ENCODE measurements around the gene RCE1.

The RCE1 gene

GRCh38 chr11:66845143-66845875, 2.1 kb downstream of the RCE1 start:
- DNase-seq (ENCODE audit: low read depth), result no peak

- DNase-seq (ENCODE audit: low read depth), result no peak
Observed at GRCh38 chr11:66845876-66846212, 2.6 kb downstream of the RCE1 start.

- DNase-seq (ENCODE audit: low read depth), result no peak
Observed at GRCh38 chr11:66846671-66847091, 3.4 kb downstream of the RCE1 start.

- no peak for DNase-seq (ENCODE audit: low read depth)
Observed at GRCh38 chr11:66847461-66848232, 4.4 kb downstream of the RCE1 start.

- no peak for DNase-seq (ENCODE audit: low read depth)
Observed at GRCh38 chr11:66848671-66849500, 5.6 kb downstream of the RCE1 start.

GRCh38 chr11:66849501-66850234, 6.4 kb downstream of the RCE1 start:
- no peak for DNase-seq (ENCODE audit: low read depth)

- DNase-seq (ENCODE audit: low read depth), result no peak
Observed at GRCh38 chr11:66850235-66850587, 7.0 kb downstream of the RCE1 start.

GRCh38 chr11:66850588-66851238, 7.5 kb downstream of the RCE1 start:
- no peak for DNase-seq (ENCODE audit: low read depth)

- no peak for DNase-seq (ENCODE audit: low read depth)
Observed at GRCh38 chr11:66851239-66851596, 8.0 kb downstream of the RCE1 start.

- no peak for DNase-seq (ENCODE audit: low read depth)
Observed at GRCh38 chr11:66851698-66852465, 8.6 kb downstream of the RCE1 start.

GRCh38 chr11:66852466-66853241, 9.4 kb downstream of the RCE1 start:
- DNase-seq (ENCODE audit: low read depth), result no peak

GRCh38 chr11:66853242-66854229, 10.3 kb downstream of the RCE1 start:
- DNase-seq (ENCODE audit: low read depth), result no peak

- no peak for DNase-seq (ENCODE audit: low read depth)
Observed at GRCh38 chr11:66854231-66854661, 11.0 kb downstream of the RCE1 start.

GRCh38 chr11:66854729-66855211, 11.5 kb downstream of the RCE1 start:
- DNase-seq (ENCODE audit: low read depth), result no peak

GRCh38 chr11:66855574-66856495, 12.6 kb downstream of the RCE1 start:
- DNase-seq (ENCODE audit: low read depth), result peak; percentile 87

GRCh38 chr11:66856496-66857233, 13.4 kb downstream of the RCE1 start, which contains the start of gene LRFN4:
TSS of gene LRFN4 (plus strand) at chr11:66857064. CDS start at chr11:66857745, 681 bp downstream.
- DNase-seq (ENCODE audit: low read depth), result no peak
